ENCODE data around the gene STAT2.

- TF ChIP-seq, protein P1, sequence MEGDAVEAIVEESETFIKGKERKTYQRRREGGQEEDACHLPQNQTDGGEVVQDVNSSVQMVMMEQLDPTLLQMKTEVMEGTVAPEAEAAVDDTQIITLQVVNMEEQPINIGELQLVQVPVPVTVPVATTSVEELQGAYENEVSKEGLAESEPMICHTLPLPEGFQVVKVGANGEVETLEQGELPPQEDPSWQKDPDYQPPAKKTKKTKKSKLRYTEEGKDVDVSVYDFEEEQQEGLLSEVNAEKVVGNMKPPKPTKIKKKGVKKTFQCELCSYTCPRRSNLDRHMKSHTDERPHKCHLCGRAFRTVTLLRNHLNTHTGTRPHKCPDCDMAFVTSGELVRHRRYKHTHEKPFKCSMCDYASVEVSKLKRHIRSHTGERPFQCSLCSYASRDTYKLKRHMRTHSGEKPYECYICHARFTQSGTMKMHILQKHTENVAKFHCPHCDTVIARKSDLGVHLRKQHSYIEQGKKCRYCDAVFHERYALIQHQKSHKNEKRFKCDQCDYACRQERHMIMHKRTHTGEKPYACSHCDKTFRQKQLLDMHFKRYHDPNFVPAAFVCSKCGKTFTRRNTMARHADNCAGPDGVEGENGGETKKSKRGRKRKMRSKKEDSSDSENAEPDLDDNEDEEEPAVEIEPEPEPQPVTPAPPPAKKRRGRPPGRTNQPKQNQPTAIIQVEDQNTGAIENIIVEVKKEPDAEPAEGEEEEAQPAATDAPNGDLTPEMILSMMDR (optimal IDR thresholded peaks at IDR 0.05 in 1 of 3, IDR thresholded peaks at IDR 0.05 in 1 of 3, conservative IDR thresholded peaks at IDR 0.05 in 1 of 3; ENCODE audit: extremely low read depth in 1 of 3, insufficient read depth in 2 of 3, low read length in 3 of 3), result no peak
- TF ChIP-seq EZH2 (IDR thresholded peaks at IDR 0.05; ENCODE audit: low read length), result no peak
These were observed 33.4 kb downstream of the STAT2 start for GRCh38 chr12:56326533-56326932.

All from keratinocyte (primary cell).